NCI-H82 (cell line): ENCODE measurements around the gene PPAN.

Experiments used
- DNase-seq: peaks from one replicate; lab custom pipeline; 2025; lab: John Stamatoyannopoulos, UW

PPAN gene

GRCh38 chr19:10092648-10093294 lies 13.4 kb upstream of the PPAN start:
- DNase-seq: no peak

- DNase-seq: no peak
Measured at GRCh38 chr19:10093295-10094186, 12.6 kb upstream of the PPAN start.

GRCh38 chr19:10095622-10095947 lies 10.6 kb upstream of the PPAN start:
- DNase-seq: no peak

- peak; percentile 90 for DNase-seq
Measured at GRCh38 chr19:10095948-10096614, 10.1 kb upstream of the PPAN start.

- DNase-seq: no peak
Measured at GRCh38 chr19:10096615-10096963, 9.6 kb upstream of the PPAN start.

- no peak for DNase-seq
Measured at GRCh38 chr19:10100163-10100785, 5.9 kb upstream of the PPAN start.

GRCh38 chr19:10102787-10103236 lies 3.4 kb upstream of the PPAN start:
- no peak for DNase-seq

- DNase-seq: no peak
Measured at GRCh38 chr19:10104130-10104513, 2.0 kb upstream of the PPAN start.

GRCh38 chr19:10104665-10105508 lies 1.3 kb upstream of the PPAN start:
- DNase-seq: no peak

GRCh38 chr19:10105509-10106099 lies 558 bp upstream of the PPAN start:
- no peak for DNase-seq

- no peak for DNase-seq
Measured at GRCh38 chr19:10107254-10107653, 1.1 kb downstream of the PPAN start.

- DNase-seq: no peak
Measured at GRCh38 chr19:10107817-10108367, 1.7 kb downstream of the PPAN start.

GRCh38 chr19:10109528-10109927 lies 3.4 kb downstream of the PPAN start:
- DNase-seq: no peak

GRCh38 chr19:10110076-10110971 lies 4.2 kb downstream of the PPAN start:
- no peak for DNase-seq

GRCh38 chr19:10110972-10111317 lies 4.8 kb downstream of the PPAN start:
- no peak for DNase-seq

- DNase-seq: no peak
Measured at GRCh38 chr19:10111405-10111811, 5.2 kb downstream of the PPAN start, which contains the start of gene P2RY11. P2RY11 (plus strand) TSS chr19:10111693; CDS start chr19:10111722, 29 bp downstream.

GRCh38 chr19:10112037-10112761 lies 6.0 kb downstream of the PPAN start:
- DNase-seq: peak; percentile 23

GRCh38 chr19:10112895-10113591 lies 6.9 kb downstream of the PPAN start:
- peak; percentile 68 for DNase-seq

- no peak for DNase-seq
Measured at GRCh38 chr19:10113592-10113963, 7.4 kb downstream of the PPAN start.
